Uterus (tissue), 2 donors: Measurements from ENCODE around the gene FOXD2.

Source experiments
- POLR2A ChIP-seq, 2 donors: fragments of 450-650 bp; IDR thresholded peaks; one replicate each; pipeline ENCODE4 v1.6.1; 2016; ENCODE audit warnings: antibody characterized with exemption in 2 of 2, mild to moderate bottlenecking in 1 of 2, moderate library complexity in 1 of 2
- TF ChIP-seq, protein P1 (sequence below), 4 experiments: fragments of 200-600 bp in 2 of 4; fragments of 450-650 bp in 2 of 4; sonication (generic) in 2 of 4; IDR thresholded peaks; one replicate each; pipeline ENCODE4 v1.5.1; 2016 to 2019; ENCODE audit warnings: antibody characterized with exemption in 4 of 4, mild to moderate bottlenecking in 2 of 4, moderate library complexity in 1 of 4

DNA sequence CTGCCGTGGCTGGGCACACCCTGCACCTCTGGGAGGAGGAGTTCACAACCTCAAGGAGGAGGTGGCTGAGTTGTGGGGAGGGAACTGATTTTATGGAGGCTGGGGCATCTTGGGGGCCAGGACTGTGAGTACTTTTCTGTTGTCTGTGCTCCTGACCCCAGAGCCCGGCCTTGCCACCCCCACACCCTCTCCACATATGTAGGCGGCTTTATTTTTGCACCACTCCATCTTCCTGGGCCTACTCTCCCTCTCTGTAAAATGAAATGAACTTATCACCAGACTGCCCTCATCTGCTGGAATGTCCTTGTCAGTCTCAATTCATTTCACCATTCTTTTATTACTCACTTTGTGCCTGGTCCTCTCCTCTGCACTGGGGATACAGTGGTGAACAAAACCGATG lies 12.8 kb downstream of the FOXD2 start:
- TF ChIP-seq, protein P1, sequence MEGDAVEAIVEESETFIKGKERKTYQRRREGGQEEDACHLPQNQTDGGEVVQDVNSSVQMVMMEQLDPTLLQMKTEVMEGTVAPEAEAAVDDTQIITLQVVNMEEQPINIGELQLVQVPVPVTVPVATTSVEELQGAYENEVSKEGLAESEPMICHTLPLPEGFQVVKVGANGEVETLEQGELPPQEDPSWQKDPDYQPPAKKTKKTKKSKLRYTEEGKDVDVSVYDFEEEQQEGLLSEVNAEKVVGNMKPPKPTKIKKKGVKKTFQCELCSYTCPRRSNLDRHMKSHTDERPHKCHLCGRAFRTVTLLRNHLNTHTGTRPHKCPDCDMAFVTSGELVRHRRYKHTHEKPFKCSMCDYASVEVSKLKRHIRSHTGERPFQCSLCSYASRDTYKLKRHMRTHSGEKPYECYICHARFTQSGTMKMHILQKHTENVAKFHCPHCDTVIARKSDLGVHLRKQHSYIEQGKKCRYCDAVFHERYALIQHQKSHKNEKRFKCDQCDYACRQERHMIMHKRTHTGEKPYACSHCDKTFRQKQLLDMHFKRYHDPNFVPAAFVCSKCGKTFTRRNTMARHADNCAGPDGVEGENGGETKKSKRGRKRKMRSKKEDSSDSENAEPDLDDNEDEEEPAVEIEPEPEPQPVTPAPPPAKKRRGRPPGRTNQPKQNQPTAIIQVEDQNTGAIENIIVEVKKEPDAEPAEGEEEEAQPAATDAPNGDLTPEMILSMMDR (IDR thresholded peaks at IDR 0.05) = no peak
- no peak for TF ChIP-seq POLR2A (IDR thresholded peaks at IDR 0.05)
